ENCODE data around the gene ZKSCAN1.

ZKSCAN1 gene

DNA sequence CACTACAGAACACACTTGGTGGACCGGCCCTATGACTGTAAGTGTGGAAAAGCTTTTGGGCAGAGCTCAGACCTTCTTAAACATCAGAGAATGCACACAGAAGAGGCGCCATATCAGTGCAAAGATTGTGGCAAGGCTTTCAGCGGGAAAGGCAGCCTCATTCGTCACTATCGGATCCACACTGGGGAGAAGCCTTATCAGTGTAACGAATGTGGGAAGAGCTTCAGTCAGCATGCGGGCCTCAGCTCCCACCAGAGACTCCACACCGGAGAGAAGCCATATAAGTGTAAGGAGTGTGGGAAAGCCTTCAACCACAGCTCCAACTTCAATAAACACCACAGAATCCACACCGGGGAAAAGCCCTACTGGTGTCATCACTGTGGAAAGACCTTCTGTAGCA, 48.8 kb downstream of the ZKSCAN1 start:
- no peak overlapping the region for H3K4me3 ChIP-seq (ENCODE audit: low read length)
- no peaks in the 10 kb centered on the region for H3K79me2 ChIP-seq (ENCODE audit: control insufficient read depth, low read length)
- peaks cover 7% of the 10 kb centered on the region for H3K4me1 ChIP-seq (ENCODE audit: control insufficient read depth, low read length)
- TF ChIP-seq, protein P1, sequence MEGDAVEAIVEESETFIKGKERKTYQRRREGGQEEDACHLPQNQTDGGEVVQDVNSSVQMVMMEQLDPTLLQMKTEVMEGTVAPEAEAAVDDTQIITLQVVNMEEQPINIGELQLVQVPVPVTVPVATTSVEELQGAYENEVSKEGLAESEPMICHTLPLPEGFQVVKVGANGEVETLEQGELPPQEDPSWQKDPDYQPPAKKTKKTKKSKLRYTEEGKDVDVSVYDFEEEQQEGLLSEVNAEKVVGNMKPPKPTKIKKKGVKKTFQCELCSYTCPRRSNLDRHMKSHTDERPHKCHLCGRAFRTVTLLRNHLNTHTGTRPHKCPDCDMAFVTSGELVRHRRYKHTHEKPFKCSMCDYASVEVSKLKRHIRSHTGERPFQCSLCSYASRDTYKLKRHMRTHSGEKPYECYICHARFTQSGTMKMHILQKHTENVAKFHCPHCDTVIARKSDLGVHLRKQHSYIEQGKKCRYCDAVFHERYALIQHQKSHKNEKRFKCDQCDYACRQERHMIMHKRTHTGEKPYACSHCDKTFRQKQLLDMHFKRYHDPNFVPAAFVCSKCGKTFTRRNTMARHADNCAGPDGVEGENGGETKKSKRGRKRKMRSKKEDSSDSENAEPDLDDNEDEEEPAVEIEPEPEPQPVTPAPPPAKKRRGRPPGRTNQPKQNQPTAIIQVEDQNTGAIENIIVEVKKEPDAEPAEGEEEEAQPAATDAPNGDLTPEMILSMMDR (IDR thresholded peaks at IDR 0.05; ENCODE audit: low read depth, low read length, poor library complexity, severe bottlenecking), result no peak
- H3F3A ChIP-seq (ENCODE audit: control insufficient read depth, insufficient read depth), result no peaks in the 10 kb centered on the region
- no peak overlapping the region for H3K27ac ChIP-seq (ENCODE audit: low read depth, low read length)
- H3K36me3 ChIP-seq (ENCODE audit: control insufficient read depth, low read length), result peaks cover 15% of the 10 kb centered on the region
- H3K9me2 ChIP-seq (replicated peaks; ENCODE audit: control insufficient read depth, low read length), result no peaks in the 10 kb centered on the region
- no peaks in the 10 kb centered on the region for H3K27me3 ChIP-seq (ENCODE audit: control insufficient read depth, low read length)
- H3K9me3 ChIP-seq (ENCODE audit: control insufficient read depth, insufficient read depth, low read length), result no peaks in the 10 kb centered on the region
- no peaks in the 10 kb centered on the region for H4K20me1 ChIP-seq (ENCODE audit: control insufficient read depth, insufficient read depth, low read depth, low read length)
- H3K4me2 ChIP-seq (ENCODE audit: low read length), result no peak overlapping the region

DNA sequence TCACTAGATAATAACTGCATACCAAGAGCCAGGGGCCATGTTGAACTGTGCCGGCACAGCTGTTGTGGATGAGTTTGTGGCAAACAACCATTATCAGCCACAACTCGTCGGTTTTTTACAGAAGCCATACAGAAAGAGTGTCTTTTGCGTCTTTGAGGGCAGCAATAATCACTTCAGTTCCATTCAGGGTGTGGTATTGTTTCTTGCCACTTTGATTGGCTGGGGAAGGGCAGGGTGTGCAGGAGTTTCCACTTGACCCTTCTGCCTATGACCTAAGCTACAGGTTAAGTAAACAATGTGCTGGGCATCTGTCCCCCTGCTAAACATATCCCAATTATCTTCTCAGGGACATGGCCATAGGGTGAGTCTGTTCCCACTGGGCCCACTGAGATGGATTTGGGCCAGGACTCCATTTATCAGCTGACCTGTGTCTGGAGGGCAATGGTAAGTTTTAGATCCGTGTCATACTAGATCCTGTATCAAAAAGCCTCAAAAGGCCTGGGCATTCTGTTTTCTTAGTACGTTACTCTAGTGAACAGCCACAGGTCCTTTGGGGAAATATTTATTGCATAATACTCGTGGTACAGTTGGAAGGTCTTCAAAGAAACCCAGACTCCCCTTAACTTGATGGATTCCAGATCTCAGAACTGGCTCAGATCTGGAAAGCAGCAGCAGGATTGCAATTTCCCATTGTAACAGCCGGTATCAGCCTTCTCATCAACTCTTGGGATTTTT, 50.2 kb downstream of the ZKSCAN1 start:
- no peaks in the 10 kb centered on the region for H3F3A ChIP-seq (ENCODE audit: control insufficient read depth, insufficient read depth)
- H3K79me2 ChIP-seq (ENCODE audit: control insufficient read depth, low read length), result no peaks in the 10 kb centered on the region
- peaks cover 27% of the 10 kb centered on the region for H3K36me3 ChIP-seq (ENCODE audit: control insufficient read depth, low read length)
- no peaks in the 10 kb centered on the region for H3K27me3 ChIP-seq (ENCODE audit: control insufficient read depth, low read length)
- H3K9me3 ChIP-seq (ENCODE audit: control insufficient read depth, insufficient read depth, low read length), result peaks cover 5% of the 10 kb centered on the region
- no peaks in the 10 kb centered on the region for H3K4me1 ChIP-seq (ENCODE audit: control insufficient read depth, low read length)
- no peak overlapping the region for H3K4me2 ChIP-seq (ENCODE audit: low read length)
- no peaks in the 10 kb centered on the region for H3K9me2 ChIP-seq (replicated peaks; ENCODE audit: control insufficient read depth, low read length)
- no peak overlapping the region for H3K4me3 ChIP-seq (ENCODE audit: low read length)
- no peak overlapping the region for H3K27ac ChIP-seq (ENCODE audit: low read depth, low read length)
- H4K20me1 ChIP-seq (ENCODE audit: control insufficient read depth, insufficient read depth, low read depth, low read length), result no peaks in the 10 kb centered on the region
- TF ChIP-seq, protein P1 (IDR thresholded peaks at IDR 0.05; ENCODE audit: low read depth, low read length, poor library complexity, severe bottlenecking), result no peak

DNA sequence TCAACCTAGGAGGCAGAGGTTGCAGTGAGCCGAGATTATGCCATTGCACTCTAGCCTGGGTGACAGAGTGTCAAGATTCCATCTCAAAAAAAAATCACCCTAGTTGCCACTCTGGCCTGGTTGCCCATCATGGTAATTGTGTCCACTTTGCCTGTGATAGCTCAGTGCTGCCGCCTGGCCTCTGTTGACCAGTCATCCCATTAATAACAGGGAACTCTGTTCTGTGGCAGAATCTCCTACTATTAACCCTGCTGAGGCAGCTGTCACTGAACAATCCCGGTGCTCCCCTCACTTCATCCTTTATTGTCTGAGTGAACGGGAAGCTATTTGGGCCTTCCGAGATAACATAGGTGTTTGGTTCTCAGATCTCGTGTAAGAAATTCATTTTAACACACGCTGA, 51.6 kb downstream of the ZKSCAN1 start:
- Histone ChIP-seq H3K79me2 (ENCODE audit: control insufficient read depth, low read length) (no peaks in the 10 kb centered on the region), H3K9me2 (replicated peaks; ENCODE audit: control insufficient read depth, low read length) (no peaks in the 10 kb centered on the region), H3K4me2 (ENCODE audit: low read length) (no peak overlapping the region), H3K4me1 (ENCODE audit: control insufficient read depth, low read length) (no peaks in the 10 kb centered on the region), H3K4me3 (ENCODE audit: low read length) (no peak overlapping the region), H3F3A (ENCODE audit: control insufficient read depth, insufficient read depth) (no peaks in the 10 kb centered on the region), H3K27ac (ENCODE audit: low read depth, low read length) (no peak overlapping the region), H3K36me3 (ENCODE audit: control insufficient read depth, low read length) (peaks cover 41% of the 10 kb centered on the region), H3K27me3 (ENCODE audit: control insufficient read depth, low read length) (no peaks in the 10 kb centered on the region), H4K20me1 (ENCODE audit: control insufficient read depth, insufficient read depth, low read depth, low read length) (no peaks in the 10 kb centered on the region), H3K9me3 (ENCODE audit: control insufficient read depth, insufficient read depth, low read length) (peaks cover 18% of the 10 kb centered on the region)
- TF ChIP-seq, protein P1 (IDR thresholded peaks at IDR 0.05; ENCODE audit: low read depth, low read length, poor library complexity, severe bottlenecking), result no peak
- TF ChIP-seq EZH2phosphoT487 (IDR thresholded peaks at IDR 0.05; ENCODE audit: borderline replicate concordance, low read length), result no peak
